Measurements from ENCODE around the gene NKX2-2.

GRCh38 chr20:21498195-21498594 is 15.7 kb downstream of the NKX2-2 start:
- TF ChIP-seq, protein P1, sequence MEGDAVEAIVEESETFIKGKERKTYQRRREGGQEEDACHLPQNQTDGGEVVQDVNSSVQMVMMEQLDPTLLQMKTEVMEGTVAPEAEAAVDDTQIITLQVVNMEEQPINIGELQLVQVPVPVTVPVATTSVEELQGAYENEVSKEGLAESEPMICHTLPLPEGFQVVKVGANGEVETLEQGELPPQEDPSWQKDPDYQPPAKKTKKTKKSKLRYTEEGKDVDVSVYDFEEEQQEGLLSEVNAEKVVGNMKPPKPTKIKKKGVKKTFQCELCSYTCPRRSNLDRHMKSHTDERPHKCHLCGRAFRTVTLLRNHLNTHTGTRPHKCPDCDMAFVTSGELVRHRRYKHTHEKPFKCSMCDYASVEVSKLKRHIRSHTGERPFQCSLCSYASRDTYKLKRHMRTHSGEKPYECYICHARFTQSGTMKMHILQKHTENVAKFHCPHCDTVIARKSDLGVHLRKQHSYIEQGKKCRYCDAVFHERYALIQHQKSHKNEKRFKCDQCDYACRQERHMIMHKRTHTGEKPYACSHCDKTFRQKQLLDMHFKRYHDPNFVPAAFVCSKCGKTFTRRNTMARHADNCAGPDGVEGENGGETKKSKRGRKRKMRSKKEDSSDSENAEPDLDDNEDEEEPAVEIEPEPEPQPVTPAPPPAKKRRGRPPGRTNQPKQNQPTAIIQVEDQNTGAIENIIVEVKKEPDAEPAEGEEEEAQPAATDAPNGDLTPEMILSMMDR (conservative IDR thresholded peaks at IDR 0.05; ENCODE audit: low read depth, low read length), result no peak
- TF ChIP-seq EZH2 (IDR thresholded peaks at IDR 0.05; ENCODE audit: low read length, unreplicated experiment), result no peak

All from PC-3 (cell line).